ENCODE results near the gene ACACA. TPM values are rescaled to one million over a fixed set of nuclear protein-coding genes. Genes with fewer than 3 reads are reported as not detected.

ACACA gene
- polyA plus RNA-seq, 1 experiment, result 57.9 TPM

- DNase-seq (ENCODE audit: low read depth, low spot score), result no peak
- ChIA-PET CTCF (no interaction called here), POLR2A (interaction anchor here (0.5 to 1.0 kb wide), 2 partner anchors 10 to 24 kb away, joined by 3 to 5 read pairs; no protein-coding TSS in a partner anchor)
- no peak overlapping the region for H3K4me3 ChIP-seq (ENCODE audit: low read depth, low read length)
- no peaks in the 10 kb centered on the region for H3K27me3 ChIP-seq (ENCODE audit: control insufficient read depth, insufficient read depth, low read length)
- no peaks in the 10 kb centered on the region for H3K9me3 ChIP-seq (ENCODE audit: control insufficient read depth, insufficient read depth, low read length)
- TF ChIP-seq CTCF (IDR thresholded peaks at IDR 0.05; ENCODE audit: low read depth, low read length), result no peak
- no peak overlapping the region for H3K27ac ChIP-seq (ENCODE audit: low read depth, low read length)
Observed at GRCh38 chr17:37440424-37440823, 33.8 kb upstream of the ACACA start.

- no peak overlapping the region for H3K4me3 ChIP-seq (ENCODE audit: low read depth, low read length)
- no peaks in the 10 kb centered on the region for H3K27me3 ChIP-seq (ENCODE audit: control insufficient read depth, insufficient read depth, low read length)
- POLR2A ChIA-PET, result no interaction called here
- H3K9me3 ChIP-seq (ENCODE audit: control insufficient read depth, insufficient read depth, low read length), result no peaks in the 10 kb centered on the region
- no peak for DNase-seq (ENCODE audit: low read depth, low spot score)
- CTCF ChIA-PET, result interaction anchor here (0.6 to 3.1 kb wide), 10 partner anchors 8 to 65 kb away, joined by 3 to 12 read pairs (median 4); no protein-coding TSS in a partner anchor
- TF ChIP-seq CTCF (IDR thresholded peaks at IDR 0.05; ENCODE audit: low read depth, low read length), result no peak
- H3K27ac ChIP-seq (ENCODE audit: low read depth, low read length), result no peak overlapping the region
Observed at GRCh38 chr17:37438141-37438540, 31.5 kb upstream of the ACACA start.

DNA sequence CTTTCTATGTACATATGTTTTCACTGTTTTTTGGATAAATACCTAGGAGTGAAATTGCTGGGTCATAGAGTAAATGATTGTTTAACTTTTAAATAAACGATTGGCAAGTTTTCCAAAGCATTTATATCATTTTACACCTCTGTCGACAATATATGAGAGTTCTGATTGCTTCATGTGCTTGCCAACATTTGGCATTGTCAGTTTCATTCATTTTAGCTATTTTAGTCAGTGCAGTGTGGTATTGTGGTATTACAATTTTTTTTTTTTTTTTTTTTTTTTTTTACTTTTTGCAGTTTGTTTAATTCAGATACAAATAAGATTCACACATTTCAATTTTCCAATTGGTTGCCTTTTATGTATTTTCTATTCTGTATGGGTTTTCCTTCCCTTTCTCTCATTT lies 26.0 kb upstream of the ACACA start:
- TF ChIP-seq CTCF (IDR thresholded peaks at IDR 0.05; ENCODE audit: low read depth, low read length), result no peak
- Histone ChIP-seq H3K27ac (ENCODE audit: low read depth, low read length) (no peak overlapping the region), H3K27me3 (ENCODE audit: control insufficient read depth, insufficient read depth, low read length) (no peaks in the 10 kb centered on the region), H3K4me3 (ENCODE audit: low read depth, low read length) (no peak overlapping the region), H3K9me3 (ENCODE audit: control insufficient read depth, insufficient read depth, low read length) (no peaks in the 10 kb centered on the region)
- ChIA-PET POLR2A (no interaction called here), CTCF (no interaction called here)
- no peak for DNase-seq (ENCODE audit: low read depth, low spot score)

GRCh38 chr17:37430051-37430627 lies 23.5 kb upstream of the ACACA start:
- Histone ChIP-seq H3K9me3 (ENCODE audit: control insufficient read depth, insufficient read depth, low read length) (no peaks in the 10 kb centered on the region), H3K27me3 (ENCODE audit: control insufficient read depth, insufficient read depth, low read length) (no peaks in the 10 kb centered on the region), H3K27ac (ENCODE audit: low read depth, low read length) (no peak overlapping the region), H3K4me3 (ENCODE audit: low read depth, low read length) (no peak overlapping the region)
- DNase-seq (ENCODE audit: low read depth, low spot score), result no peak
- no peak for TF ChIP-seq CTCF (IDR thresholded peaks at IDR 0.05; ENCODE audit: low read depth, low read length)
- ChIA-PET POLR2A (interaction anchor here (0.8 kb wide), 1 partner anchor 11 kb away, joined by 5 read pairs; no protein-coding TSS in a partner anchor), CTCF (interaction anchor here (0.9 to 1.8 kb wide), 2 partner anchors 8 to 57 kb away, joined by 3 to 6 read pairs; no protein-coding TSS in a partner anchor)

- Histone ChIP-seq H3K27me3 (ENCODE audit: control insufficient read depth, insufficient read depth, low read length) (no peaks in the 10 kb centered on the region), H3K9me3 (ENCODE audit: control insufficient read depth, insufficient read depth, low read length) (no peaks in the 10 kb centered on the region), H3K27ac (ENCODE audit: low read depth, low read length) (no peak overlapping the region), H3K4me3 (ENCODE audit: low read depth, low read length) (no peak overlapping the region)
- ChIA-PET CTCF (interaction anchor here (1.8 kb wide), 1 partner anchor 9 kb away, joined by 6 read pairs; no protein-coding TSS in a partner anchor), POLR2A (interaction anchor here (0.8 kb wide), 1 partner anchor 11 kb away, joined by 5 read pairs; no protein-coding TSS in a partner anchor)
- no peak for TF ChIP-seq CTCF (IDR thresholded peaks at IDR 0.05; ENCODE audit: low read depth, low read length)
- DNase-seq (ENCODE audit: low read depth, low spot score), result no peak
Observed at GRCh38 chr17:37429453-37429852, 22.8 kb upstream of the ACACA start.

All from AG04450 (cell line).